KBM-7 (cell line): ENCODE data around the gene IL5.
"Not testable (repeated sequence)": the region's sequence is repeated elsewhere in the genome, so short reads cannot be mapped to it uniquely, and the experiment has no call there.

ENCODE experiments used
- DNase-seq: peaks from one replicate; pipeline ENCODE4 v3.0.0-alpha.2; 2015
- in situ Hi-C: fragments of 300-500 bp; cut with MboI; formaldehyde crosslinking; loops from 2 replicates; pipeline ENCODE4 v1.14.3; 2020; ENCODE audit warnings: low sequenced_read_pairs, low pct_unique_long_range_greater_than_20kb, mixed read lengths

The IL5 gene

DNA sequence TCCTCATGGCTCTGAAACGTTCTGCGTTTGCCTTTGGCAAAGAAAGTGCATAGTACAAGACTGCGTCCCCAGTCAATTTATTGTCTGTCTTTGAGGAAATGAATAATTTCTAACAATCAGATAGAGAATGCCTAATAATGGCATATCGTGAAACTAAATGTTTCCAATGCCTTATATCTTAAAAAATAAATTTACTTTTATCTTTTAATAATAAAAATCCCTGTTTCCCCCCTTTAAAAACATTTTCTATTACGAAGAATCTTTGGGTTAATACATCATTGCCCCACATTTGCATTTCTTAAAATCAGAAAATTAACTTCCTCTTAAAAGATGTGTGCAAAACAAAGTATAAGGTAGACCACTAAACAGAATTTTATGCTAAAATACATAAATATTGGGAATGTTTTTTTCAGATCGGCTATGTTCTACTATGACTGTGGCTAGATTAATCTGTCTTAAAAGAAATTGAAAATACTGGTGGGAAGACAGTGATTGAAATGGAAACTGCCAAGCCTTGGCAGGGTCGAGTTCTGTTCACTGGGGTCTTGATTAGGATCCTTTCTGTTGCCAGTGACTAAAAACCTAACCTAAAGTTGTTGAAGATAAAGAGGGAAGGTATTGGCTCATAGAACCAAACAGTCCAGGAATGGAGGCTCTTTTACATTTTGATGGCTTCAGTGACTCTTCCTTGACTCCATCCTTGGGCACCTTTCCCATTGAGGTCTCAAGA is at the start of gene IL5:
IL5 (minus strand) TSS at position 51 of the 730 bp plus-strand sequence; CDS start at position 7, 44 bp downstream.
- no peak for DNase-seq
- in situ Hi-C loops = no loop called here

DNA sequence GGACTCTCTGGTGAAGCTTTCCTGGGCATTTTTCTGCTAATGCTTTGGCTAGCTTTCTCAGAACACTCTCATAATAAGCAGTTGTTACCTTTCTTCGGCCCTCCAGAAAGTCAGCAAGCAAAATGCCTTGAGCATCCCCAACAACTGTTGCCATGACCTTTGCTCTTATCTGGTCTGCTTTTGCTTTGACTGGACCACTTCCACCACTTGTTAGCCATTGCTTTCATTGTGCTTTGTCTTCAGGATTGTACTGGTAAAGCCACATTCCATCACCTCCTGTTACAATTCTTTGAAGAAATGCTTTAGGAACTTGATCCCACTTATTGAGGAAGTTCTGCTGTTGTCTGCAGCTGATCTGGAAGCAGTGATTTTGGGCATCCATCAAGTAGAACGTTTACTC is 49.2 kb upstream of the IL5 start:
- no peak for DNase-seq
- in situ Hi-C loops = no loop called here

DNA sequence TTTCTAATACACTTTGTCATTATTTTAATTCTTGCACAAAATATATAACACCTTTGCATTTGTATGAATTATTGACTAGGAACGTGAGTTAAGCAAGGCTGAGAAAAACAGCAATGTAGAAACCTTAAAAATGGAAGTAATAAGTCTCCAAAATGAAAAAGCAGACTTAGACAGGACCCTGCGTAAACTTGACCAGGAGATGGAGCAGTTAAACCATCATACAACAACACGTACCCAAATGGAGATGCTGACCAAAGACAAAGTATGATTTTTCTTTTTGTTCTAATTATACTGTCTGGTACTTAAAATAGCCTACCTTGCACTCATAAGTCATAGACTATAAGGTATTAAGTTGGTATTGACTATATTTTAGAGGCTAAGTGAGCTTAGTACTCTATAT is 47.8 kb upstream of the IL5 start:
- peak; percentile 10 for DNase-seq
- in situ Hi-C loops = no loop called here

DNA sequence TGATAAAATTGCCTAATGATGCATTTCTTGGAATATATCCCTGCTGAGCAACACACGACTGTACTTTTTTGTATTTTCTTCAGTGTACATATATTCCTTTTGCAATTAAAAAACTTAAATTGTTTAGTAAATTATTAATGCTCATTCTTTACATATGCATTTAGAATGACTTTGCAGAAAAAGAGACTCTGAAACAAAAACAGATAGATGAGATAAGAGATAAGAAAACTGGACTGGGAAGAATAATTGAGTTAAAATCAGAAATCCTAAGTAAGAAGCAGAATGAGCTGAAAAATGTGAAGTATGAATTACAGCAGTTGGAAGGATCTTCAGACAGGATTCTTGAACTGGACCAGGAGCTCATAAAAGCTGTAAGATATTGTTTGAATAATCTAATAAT is 46.1 kb upstream of the IL5 start:
- DNase-seq = no peak
- in situ Hi-C loops = no loop called here

DNA sequence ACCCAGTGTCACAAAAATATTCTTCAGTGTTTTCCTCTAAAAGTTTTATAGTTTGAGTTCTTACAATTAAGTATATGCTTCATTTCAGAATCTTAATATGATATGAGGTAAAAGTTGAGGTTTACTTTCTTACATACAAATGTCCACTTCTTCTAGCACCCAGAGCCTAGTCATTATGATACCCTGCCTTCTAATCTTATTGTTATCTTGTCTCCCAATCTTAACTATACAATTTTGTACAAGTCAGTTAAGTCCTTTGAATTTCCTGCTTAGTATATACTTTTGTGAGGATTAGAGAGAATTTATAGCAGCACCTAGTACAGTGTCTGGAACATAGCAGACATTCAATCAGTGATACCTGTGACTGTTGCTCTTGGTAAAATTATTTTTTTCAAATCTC is 42.7 kb upstream of the IL5 start:
- in situ Hi-C loops = no loop called here

DNA sequence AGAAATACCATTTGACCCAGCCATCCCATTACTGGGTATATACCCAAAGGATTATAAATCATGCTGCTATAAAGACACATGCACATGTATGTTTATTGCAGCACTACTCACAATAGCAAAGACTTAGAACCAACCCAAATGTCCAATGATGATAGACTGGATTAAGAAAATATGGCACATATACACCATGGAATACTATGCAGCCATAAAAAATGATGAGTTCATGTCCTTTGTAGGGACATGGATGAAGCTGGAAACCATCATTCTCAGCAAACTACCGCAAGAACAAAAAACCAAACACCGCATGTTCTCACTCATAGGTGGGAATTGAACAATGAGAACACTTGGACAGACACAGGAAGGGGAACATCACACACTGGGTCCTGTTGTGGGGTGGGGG is 41.2 kb upstream of the IL5 start:
- not testable (repeated sequence) for DNase-seq

More for the DNA sequence above, 42.7 kb upstream of the IL5 start:
- no peak for DNase-seq

GRCh38 chr5:132576123-132576522 is 32.8 kb upstream of the IL5 start:
- in situ Hi-C loops = no loop called here

More for the DNA sequence above, 41.2 kb upstream of the IL5 start:
- in situ Hi-C loops = not testable (repeated sequence)

DNA sequence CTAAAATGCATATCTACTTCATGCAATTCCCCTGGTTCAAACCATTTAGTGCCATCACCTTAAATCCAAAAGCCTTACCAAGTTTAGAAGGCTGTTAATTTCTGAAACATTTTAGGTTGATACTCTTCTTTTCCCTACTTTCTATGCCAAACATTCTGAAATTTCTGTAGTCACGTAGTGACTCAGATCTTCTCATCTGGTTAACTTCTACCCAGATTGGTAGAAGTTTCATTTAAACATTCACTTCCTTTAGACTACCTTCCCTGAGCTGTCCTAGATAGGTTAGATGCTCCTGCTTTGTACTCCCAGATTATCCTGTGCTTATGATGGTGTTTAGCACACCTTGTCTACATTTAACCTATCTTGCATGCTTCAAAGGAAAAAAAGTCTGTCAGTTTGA is 23.3 kb upstream of the IL5 start:
- in situ Hi-C loops = no loop called here
- no peak for DNase-seq

More at GRCh38 chr5:132576123-132576522, 32.8 kb upstream of the IL5 start:
- no peak for DNase-seq

DNA sequence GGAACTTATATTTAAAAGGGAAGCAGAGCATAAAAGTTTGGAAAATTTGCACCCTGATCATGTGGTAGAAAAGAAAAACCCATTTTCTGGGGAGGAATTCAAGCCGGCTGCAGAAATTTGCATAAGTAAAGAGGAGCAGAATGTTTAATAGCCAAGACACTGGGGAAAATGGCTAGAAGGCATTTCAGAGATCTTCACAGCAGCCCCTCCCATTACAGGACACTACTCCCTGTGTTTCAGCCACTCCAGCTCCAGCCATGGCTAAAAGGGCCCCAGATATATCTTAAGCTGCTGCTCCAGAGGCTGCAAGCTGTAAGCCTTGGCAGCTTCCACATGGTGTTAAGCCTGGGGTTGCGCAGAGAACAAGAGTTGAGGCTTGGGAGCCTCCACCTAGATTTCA is 21.2 kb upstream of the IL5 start:
- DNase-seq, in situ Hi-C loops: not testable (repeated sequence)

- DNase-seq = no peak
- in situ Hi-C loops = no loop called here
Measured at GRCh38 chr5:132561601-132562000, 18.3 kb upstream of the IL5 start.

DNA sequence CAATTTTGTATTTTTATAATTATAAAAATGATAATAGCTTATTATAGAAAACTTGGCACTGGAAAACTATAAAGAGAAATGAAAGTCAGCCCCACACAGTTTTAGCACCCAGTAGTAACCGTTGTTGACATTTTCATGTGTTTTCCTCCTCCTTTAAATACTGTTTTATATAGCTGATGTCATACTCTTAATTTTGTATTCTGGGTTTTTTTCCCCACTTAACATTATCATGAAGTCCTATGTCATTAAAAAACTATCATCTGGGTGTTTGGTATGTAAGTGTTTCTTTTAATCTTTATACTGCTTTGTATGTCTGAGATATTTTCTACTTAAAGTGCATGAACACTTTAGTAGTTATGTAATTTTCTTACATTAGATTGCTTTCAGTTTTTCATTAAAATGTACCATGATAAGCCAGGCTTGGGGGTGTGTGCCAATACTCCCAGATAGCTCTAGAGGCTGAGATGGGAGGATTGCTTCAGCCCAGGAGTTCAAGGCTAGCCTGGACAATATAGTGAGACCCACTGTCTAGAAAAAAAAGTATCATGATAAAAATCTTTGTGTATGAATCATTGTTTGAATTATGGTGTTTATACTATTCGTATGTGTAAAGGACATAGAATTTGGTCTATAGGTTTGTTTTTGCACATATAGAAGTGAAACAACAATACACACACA is 16.2 kb upstream of the IL5 start:
- DNase-seq = no peak

DNA sequence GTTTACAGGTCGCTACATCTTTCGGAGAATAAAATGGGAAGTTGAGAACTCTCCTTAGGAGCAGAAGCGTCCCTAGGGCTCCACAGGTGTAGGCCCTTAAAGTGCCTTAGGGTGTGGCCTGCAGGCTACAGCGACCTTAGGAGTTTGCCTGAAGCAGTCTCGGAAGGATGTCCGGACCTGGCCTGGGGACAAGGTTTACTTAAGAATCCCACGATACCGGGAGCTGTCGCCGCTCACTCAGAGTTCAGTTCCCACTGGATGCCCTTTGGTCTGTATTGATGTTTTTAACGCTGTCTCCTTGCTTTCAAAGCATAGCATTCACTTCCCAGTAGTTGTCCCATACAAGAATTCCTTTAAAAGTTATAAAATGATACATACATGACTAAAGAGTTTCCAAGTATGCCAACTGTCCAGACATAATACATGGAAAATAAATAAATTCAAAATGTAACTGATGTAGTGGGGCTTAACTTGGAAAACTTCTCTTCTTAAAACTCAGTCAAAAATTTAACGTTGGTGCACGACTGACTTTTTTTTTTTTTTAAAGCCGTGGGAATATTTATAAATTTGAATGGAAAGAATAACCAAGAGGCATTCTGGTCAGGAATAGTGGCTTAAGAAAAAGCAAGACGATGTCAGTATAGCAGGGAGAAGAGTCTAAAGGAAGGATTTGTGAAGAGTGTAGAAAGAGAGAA is 14.3 kb upstream of the IL5 start:
- no peak for DNase-seq
- in situ Hi-C loops = no loop called here

More for the DNA sequence above, 16.2 kb upstream of the IL5 start:
- in situ Hi-C loops = no loop called here

- peak; percentile 88 for DNase-seq
- in situ Hi-C loops = no loop called here
Measured at GRCh38 chr5:132556763-132557477, 13.6 kb upstream of the IL5 start, which contains the start of gene RAD50. Gene RAD50, plus strand, starts transcription at chr5:132556977. Its CDS starts 348 bp downstream, at chr5:132557325.

DNA sequence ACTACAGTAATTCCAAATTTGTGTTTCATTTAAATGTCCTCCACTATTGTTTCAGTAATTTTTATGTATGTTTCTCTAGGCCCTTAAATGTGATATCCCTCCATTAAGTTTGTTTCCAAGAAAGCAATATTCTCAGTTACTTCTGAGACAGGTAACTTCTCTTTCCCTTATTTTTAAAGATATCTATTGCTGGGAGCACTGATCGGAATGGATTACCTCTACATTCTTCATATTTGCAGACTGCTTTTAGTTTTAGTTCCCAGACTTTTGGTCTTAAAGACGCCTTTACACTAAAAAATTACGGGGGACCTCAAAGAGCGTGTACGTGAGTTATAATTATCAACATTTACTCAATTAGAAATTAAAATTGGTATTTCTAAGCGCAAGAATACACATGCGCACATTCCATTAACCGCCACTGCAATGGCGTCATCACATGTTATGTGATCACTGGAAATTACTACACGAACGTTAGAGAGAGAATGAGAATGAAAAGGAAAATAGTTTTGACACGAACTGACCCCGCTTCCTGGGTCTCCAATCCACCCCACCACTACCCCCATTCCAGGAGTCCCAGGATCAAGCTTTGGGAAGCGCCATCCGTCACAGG is 12.9 kb upstream of the IL5 start:
- in situ Hi-C loops = no loop called here
- DNase-seq = no peak

DNA sequence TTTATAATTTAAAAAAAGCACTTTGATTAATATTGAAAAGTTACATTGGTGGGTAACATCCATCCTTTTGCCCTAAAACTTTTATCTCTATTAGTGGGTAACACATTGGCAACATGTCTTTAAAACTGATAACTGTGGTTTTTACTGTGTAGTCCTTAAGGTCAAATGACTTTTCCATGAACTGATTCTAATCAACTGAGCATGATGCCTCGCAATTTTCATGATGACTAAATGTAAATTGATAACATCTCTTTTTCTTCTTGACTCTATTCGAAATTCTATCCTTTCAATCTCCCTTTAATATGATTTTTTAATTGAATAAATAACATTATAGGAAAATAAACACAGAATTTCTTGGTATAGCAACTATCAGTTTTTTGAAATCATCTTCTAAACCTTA is 6.3 kb upstream of the IL5 start:
- in situ Hi-C loops = no loop called here
- DNase-seq = no peak

- in situ Hi-C loops = not testable (repeated sequence)
Measured at GRCh38 chr5:132548834-132549233, 5.5 kb upstream of the IL5 start.

GRCh38 chr5:132547269-132547668 is 3.9 kb upstream of the IL5 start:
- no peak for DNase-seq
- in situ Hi-C loops = no loop called here

More at GRCh38 chr5:132548834-132549233, 5.5 kb upstream of the IL5 start:
- DNase-seq = not testable (repeated sequence)

- in situ Hi-C loops = no loop called here
- DNase-seq = no peak
Measured at GRCh38 chr5:132546108-132546507, 2.8 kb upstream of the IL5 start.

GRCh38 chr5:132540764-132541163 is 2.6 kb downstream of the IL5 start:
- in situ Hi-C loops = no loop called here
- no peak for DNase-seq
